Measurements from ENCODE around the gene TSSK3. TPM values are rescaled to one million over a fixed set of nuclear protein-coding genes. Genes with fewer than 3 reads are reported as not detected.

Gene TSSK3
- total and polyA plus RNA-seq, 8 donors = 0.43 to 0.92 TPM; not detected in 6

- no peaks in the 10 kb centered on the region for H3K27me3 ChIP-seq
- DNase-seq = no peak
- peaks cover 94 to 100% (median 100%) of the 10 kb centered on the region in 4 donors for H3K36me3 ChIP-seq
- 91 to 97% (median 94%) methylated on average over 12 of the region's 12 CpGs for WGBS, 5 donors
- no peak overlapping the region for H3K4me3 ChIP-seq
- H3K4me1 ChIP-seq = no peaks in the 10 kb centered on the region
- no peak overlapping the region for H3K27ac ChIP-seq
- TF ChIP-seq POLR2A (IDR thresholded peaks at IDR 0.05) (no peak), POLR2AphosphoS5 (IDR thresholded peaks at IDR 0.05) (no peak), EP300 (IDR thresholded peaks at IDR 0.05) (no peak)
- TF ChIP-seq, protein P1, sequence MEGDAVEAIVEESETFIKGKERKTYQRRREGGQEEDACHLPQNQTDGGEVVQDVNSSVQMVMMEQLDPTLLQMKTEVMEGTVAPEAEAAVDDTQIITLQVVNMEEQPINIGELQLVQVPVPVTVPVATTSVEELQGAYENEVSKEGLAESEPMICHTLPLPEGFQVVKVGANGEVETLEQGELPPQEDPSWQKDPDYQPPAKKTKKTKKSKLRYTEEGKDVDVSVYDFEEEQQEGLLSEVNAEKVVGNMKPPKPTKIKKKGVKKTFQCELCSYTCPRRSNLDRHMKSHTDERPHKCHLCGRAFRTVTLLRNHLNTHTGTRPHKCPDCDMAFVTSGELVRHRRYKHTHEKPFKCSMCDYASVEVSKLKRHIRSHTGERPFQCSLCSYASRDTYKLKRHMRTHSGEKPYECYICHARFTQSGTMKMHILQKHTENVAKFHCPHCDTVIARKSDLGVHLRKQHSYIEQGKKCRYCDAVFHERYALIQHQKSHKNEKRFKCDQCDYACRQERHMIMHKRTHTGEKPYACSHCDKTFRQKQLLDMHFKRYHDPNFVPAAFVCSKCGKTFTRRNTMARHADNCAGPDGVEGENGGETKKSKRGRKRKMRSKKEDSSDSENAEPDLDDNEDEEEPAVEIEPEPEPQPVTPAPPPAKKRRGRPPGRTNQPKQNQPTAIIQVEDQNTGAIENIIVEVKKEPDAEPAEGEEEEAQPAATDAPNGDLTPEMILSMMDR (IDR thresholded peaks at IDR 0.05) = no peak
- no peaks in the 10 kb centered on the region for H3K9me3 ChIP-seq
- intact Hi-C loops (cut with DNase I; ENCODE audit: low total_unique reads) = no loop called here
Observed at GRCh38 chr1:32377541-32378220, 15.3 kb downstream of the TSSK3 start.

- intact Hi-C loops (cut with DNase I; ENCODE audit: low total_unique reads) = no loop called here
- H3K9me3 ChIP-seq = no peaks in the 10 kb centered on the region
- H3K36me3 ChIP-seq = peaks cover 98 to 100% (median 100%) of the 10 kb centered on the region in 4 donors
- WGBS, 5 donors = 90 to 91% (median 91%) methylated on average over 9 of the region's 9 CpGs
- H3K4me1 ChIP-seq = no peaks in the 10 kb centered on the region
- DNase-seq = no peak
- no peak overlapping the region for H3K4me3 ChIP-seq
- no peaks in the 10 kb centered on the region for H3K27me3 ChIP-seq
- no peak overlapping the region for H3K27ac ChIP-seq
- TF ChIP-seq POLR2AphosphoS5 (IDR thresholded peaks at IDR 0.05) (no peak), EP300 (IDR thresholded peaks at IDR 0.05) (no peak), POLR2A (IDR thresholded peaks at IDR 0.05) (no peak)
- TF ChIP-seq, protein P1 (IDR thresholded peaks at IDR 0.05) = no peak
Observed at GRCh38 chr1:32380057-32380456, 17.7 kb downstream of the TSSK3 start.

GRCh38 chr1:32386676-32387392 is 24.5 kb downstream of the TSSK3 start:
- no peaks in the 10 kb centered on the region for H3K27me3 ChIP-seq
- 90 to 96% (median 95%) methylated on average over 13 of the region's 13 CpGs for WGBS, 5 donors
- no peaks in the 10 kb centered on the region for H3K9me3 ChIP-seq

DNA sequence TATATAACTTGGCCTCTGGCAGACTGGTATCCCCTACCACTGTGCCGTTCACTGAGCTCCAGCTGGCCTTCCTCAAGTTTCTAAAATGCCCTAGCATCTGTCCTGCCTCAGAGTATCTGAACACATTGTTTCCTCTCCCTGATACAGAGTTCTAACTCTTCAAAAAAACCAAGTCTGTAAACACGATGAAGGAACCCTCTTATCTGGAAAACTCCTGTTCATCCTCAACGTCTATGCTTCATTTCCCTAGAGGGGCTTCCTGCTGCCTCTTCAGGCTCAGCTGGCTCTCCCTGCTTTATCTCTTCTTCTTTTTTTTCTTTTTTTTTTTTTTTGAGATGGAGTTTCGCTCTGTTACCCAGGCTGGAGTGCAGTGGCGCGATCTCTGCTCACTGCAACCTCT is 26.3 kb downstream of the TSSK3 start:
- Histone ChIP-seq H3K4me1 (peaks cover 32 to 43% (median 38%) of the 10 kb centered on the region in 4 donors), H3K27ac (no peak overlapping the region), H3K4me3 (no peak overlapping the region), H3K27me3 (no peaks in the 10 kb centered on the region), H3K36me3 (peaks cover 52 to 85% (median 81%) of the 10 kb centered on the region in 4 donors), H3K9me3 (no peaks in the 10 kb centered on the region)
- intact Hi-C loops (cut with DNase I; ENCODE audit: low total_unique reads) = no loop called here
- no peak for TF ChIP-seq EP300 (IDR thresholded peaks at IDR 0.05)
- WGBS, 5 donors = 76 to 87% (median 84%) methylated on average over 6 of the region's 6 CpGs
- no peak for DNase-seq

More at GRCh38 chr1:32386676-32387392, 24.5 kb downstream of the TSSK3 start:
- Histone ChIP-seq H3K4me1 (peaks cover 14 to 25% (median 20%) of the 10 kb centered on the region in 4 donors), H3K27ac (no peak overlapping the region), H3K4me3 (no peak overlapping the region), H3K36me3 (peaks cover 68 to 100% (median 97%) of the 10 kb centered on the region in 4 donors)
- no peak for DNase-seq
- intact Hi-C loops (cut with DNase I; ENCODE audit: low total_unique reads) = no loop called here
- TF ChIP-seq, protein P1 (IDR thresholded peaks at IDR 0.05) = no peak
- TF ChIP-seq POLR2AphosphoS5 (IDR thresholded peaks at IDR 0.05) (no peak), EP300 (IDR thresholded peaks at IDR 0.05) (no peak), POLR2A (IDR thresholded peaks at IDR 0.05) (no peak)
